Fibroblast of pulmonary artery (primary cell): ENCODE results near the gene TRPV4.

Experiments
- DNase-seq: peaks from one replicate; pipeline ENCODE4 v3.0.0-alpha.2; 2010; ENCODE audit warnings: low read depth
- H3K4me3 ChIP-seq: replicated peaks from 2 replicates; pipeline ENCODE4 v1.5.1; 2011; ENCODE audit warnings: low read depth, mild to moderate bottlenecking, control low read depth, low read length, moderate library complexity
- TF ChIP-seq, protein P1 (sequence below): IDR thresholded peaks from 2 replicates; pipeline ENCODE4 v1.5.1; 2011; ENCODE audit warnings: mild to moderate bottlenecking, control low read depth, low read length, inconsistent platforms; ENCODE audit errors: missing control alignments

TRPV4 gene

GRCh38 chr12:109759595-109759994 lies 73.6 kb downstream of the TRPV4 start:
- TF ChIP-seq, protein P1, sequence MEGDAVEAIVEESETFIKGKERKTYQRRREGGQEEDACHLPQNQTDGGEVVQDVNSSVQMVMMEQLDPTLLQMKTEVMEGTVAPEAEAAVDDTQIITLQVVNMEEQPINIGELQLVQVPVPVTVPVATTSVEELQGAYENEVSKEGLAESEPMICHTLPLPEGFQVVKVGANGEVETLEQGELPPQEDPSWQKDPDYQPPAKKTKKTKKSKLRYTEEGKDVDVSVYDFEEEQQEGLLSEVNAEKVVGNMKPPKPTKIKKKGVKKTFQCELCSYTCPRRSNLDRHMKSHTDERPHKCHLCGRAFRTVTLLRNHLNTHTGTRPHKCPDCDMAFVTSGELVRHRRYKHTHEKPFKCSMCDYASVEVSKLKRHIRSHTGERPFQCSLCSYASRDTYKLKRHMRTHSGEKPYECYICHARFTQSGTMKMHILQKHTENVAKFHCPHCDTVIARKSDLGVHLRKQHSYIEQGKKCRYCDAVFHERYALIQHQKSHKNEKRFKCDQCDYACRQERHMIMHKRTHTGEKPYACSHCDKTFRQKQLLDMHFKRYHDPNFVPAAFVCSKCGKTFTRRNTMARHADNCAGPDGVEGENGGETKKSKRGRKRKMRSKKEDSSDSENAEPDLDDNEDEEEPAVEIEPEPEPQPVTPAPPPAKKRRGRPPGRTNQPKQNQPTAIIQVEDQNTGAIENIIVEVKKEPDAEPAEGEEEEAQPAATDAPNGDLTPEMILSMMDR, result no peak
- no peak overlapping the region for H3K4me3 ChIP-seq
- no peak for DNase-seq

DNA sequence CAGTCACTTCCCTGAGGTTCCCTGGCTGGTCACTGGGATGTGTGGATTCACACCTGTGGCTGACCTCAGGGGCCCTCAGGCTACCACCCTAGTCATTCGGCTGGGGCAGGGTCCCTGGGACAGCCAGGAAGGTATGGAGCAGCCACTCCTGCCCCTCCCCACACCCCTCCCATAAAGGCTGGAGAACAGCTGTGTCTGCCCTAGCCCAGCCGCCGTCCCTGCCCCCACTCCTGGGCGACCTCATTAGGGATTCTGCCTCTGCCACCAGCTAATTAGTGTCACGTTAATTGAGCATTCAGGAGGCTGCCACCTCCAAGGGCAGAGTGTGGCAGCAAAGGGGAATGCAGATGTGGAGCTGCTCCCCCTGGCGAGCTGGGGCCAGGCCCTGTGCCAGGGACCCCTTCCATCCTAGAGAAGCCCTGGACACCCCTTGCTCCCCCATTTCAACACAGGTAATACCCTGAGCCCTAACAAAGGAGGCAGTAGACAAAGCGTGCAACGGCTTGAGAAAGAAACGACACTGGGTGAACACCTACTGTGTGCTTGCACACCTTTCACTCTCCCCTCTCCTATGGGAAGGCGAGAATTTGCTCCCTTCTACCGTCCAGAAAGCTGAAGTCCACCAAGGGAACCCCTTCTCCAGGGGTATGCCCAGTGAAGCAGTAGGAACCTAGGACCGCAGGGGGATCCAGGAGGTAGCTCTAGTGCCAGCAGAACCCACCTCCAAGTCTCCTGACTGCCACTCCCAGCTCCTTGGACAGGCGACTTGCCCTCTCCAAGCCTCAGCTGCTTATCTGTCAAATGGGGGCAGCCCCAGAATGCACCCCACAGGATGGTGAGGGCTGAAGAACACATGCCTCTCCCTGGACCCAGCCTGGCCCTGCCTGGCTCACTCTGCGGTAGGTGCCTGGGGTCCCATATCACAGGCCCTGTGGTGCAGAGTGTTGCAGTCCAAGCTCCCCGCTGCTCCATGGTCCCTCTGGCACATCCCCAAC lies 74.5 kb downstream of the TRPV4 start:
- H3K4me3 ChIP-seq, result no peak overlapping the region
- TF ChIP-seq, protein P1, result no peak
- no peak for DNase-seq

DNA sequence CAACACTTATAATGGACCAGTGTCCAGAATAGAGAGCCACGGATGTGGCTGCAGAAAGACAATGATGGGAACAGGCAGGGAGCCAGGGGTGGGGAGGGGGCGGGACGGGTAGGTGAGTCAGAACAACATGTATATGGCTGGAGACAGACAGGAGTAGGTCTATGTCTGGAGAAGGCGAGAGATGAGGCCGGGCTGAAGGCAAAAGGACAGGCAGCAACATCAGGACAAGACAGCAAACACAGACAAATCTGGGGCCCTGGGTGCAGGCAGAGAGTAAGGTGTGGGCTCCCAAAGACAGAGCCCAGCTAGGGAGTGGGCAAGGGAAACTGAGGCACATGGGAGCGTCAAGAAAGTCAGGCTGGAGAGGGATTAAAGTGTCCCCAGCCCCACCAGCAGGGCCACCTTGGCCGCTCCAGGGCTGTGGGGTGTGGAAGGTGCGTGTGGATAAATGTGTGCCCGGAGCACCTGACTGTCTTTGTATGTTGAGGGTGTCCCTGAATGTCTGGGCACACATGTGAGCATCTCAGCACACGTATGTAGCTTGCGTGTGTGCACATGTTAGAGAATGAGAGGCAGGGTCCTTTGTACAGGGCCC lies 75.4 kb downstream of the TRPV4 start:
- no peak overlapping the region for H3K4me3 ChIP-seq
- DNase-seq, result no peak
- TF ChIP-seq, protein P1, result no peak

DNA sequence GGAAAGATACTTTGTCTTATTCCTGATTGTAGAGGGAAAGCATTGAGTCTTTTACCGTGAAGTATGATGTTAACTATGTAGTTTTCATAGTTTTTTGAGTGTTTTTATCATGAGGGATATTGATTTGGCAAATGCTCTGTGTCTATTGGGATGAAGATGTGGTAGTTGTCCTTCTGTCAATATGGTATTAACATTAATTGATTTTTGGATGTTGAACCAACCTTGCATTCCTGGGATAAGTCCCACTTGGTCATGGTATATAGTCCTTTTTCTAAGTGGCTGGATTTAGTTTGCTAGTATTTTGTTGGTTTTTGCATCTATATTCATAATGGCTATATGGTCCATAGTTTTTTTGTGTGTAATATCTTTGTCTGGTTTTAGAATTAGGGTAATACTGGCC lies 76.7 kb downstream of the TRPV4 start:
- TF ChIP-seq, protein P1, result no peak
- DNase-seq, result no peak
- no peak overlapping the region for H3K4me3 ChIP-seq

GRCh38 chr12:109753959-109754358 lies 79.2 kb downstream of the TRPV4 start:
- no peak overlapping the region for H3K4me3 ChIP-seq
- TF ChIP-seq, protein P1, result no peak
- DNase-seq, result no peak

GRCh38 chr12:109753054-109753401 lies 80.2 kb downstream of the TRPV4 start:
- TF ChIP-seq, protein P1, result no peak
- no peak for DNase-seq
- H3K4me3 ChIP-seq, result no peak overlapping the region
